GM12872 (cell line): ENCODE results near the gene CFAP65.

Experiments used
- TF ChIP-seq, protein P1 (sequence below): IDR thresholded peaks from 3 replicates; pipeline ENCODE4 v1.5.1; 2011; ENCODE audit warnings: low read depth, mild to moderate bottlenecking, low read length, moderate library complexity; ENCODE audit not compliant: insufficient read depth

The CFAP65 gene

DNA sequence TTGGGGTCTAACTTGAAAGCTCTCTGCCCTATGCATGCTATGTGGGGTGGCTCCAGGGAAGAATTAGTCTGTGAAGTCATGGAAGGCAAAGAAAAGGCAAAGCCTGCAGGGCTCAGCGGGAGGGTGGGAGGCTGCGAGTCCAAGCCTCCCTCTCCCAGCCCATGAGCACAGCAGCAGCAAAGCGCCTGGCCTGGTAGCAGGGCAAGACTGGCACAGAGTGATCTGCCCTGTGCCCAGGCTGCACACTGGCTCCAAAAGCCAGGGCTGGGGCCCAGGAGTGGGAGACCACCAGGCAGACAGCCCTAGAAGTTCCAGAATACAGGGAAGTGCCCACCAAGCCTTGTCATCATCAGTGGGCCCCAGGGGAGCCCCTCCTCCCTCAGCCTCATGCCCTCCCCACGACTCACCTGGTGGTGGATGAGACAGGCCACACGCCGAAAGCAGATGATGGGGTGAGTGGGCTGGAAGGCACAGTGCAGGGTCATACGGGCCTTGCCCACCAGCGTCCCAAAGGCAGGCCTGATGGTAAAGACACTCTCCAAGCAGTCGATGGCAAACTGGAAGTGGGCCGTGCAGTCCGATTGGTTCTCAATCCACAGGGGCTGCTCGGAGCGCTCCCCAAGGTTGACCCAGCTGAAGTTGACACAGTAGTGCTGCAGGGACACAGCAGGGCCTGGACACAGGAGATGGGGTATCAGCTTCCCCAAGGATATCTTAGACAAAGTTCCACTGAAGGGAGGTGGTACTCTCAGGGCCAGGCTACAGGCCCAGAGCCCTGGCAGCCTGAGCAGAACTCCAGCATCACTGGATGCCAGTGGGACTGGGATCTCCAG, 12.1 kb downstream of the CFAP65 start:
- TF ChIP-seq, protein P1, sequence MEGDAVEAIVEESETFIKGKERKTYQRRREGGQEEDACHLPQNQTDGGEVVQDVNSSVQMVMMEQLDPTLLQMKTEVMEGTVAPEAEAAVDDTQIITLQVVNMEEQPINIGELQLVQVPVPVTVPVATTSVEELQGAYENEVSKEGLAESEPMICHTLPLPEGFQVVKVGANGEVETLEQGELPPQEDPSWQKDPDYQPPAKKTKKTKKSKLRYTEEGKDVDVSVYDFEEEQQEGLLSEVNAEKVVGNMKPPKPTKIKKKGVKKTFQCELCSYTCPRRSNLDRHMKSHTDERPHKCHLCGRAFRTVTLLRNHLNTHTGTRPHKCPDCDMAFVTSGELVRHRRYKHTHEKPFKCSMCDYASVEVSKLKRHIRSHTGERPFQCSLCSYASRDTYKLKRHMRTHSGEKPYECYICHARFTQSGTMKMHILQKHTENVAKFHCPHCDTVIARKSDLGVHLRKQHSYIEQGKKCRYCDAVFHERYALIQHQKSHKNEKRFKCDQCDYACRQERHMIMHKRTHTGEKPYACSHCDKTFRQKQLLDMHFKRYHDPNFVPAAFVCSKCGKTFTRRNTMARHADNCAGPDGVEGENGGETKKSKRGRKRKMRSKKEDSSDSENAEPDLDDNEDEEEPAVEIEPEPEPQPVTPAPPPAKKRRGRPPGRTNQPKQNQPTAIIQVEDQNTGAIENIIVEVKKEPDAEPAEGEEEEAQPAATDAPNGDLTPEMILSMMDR: no peak

DNA sequence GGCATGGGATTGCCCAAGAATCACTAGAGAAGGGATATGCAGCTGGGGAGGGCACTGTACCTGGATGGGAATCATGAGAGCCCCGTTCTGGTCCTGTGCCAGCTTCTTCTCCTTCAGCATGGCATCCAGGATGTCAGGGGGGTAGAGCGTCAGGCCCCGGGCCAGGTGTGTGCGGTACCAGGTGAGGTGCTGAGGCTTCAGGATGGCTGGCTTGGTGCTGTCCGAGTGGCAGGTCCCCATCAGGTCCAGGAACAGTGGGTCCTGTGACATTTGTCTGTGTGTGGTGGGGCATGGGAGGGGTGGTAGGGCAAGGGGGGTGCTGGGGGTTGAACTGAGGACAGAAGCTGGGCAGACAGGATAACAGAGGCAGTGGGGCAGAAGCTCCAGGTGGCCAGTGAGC, 13.2 kb downstream of the CFAP65 start:
- TF ChIP-seq, protein P1: no peak

DNA sequence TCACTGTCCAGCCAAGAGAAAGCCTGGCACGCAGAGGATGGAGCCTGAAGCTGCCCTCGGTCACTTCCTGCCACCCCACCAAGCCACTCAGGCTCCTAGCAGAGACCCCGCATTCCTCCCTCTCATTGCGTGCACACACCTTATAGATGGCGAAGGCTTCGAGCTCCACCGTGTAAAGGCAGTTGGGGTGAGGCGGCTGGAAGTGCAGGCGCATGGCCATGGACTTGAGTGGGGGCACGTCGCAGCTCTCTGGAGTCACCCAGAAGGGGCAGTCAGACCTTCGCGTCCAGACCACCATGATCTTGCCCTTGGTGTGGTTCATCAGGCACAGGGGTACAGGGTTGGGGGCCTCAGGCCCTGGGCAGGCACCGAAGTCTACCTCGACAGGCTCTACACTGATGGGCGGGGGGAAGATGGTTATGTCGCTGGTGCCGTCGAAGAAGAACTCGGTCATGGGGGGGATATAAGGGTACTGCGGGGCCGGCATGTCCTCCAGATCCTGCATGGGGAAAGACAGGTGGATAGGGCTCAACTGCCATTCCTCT, 13.7 kb downstream of the CFAP65 start:
- TF ChIP-seq, protein P1: no peak

DNA sequence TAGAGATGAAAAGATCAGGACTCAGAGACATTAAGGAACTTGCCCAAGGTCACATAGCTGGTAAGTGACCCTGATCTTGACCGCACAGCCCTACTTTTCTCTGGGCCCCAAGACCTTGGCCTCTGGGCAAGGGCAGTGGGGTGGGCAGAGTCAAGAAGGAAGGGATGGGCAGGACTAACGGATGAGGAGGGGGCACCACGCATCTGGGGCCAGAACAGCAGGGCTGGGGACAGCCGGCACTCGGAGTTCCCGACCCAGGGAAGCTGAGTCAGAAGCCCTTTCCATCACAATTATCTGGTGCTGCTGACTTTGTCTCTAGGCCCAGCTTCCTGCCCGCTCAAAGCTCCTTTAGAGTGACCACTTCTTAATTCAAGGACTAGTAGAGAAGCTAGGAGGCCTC, 14.4 kb downstream of the CFAP65 start:
- TF ChIP-seq, protein P1: no peak

DNA sequence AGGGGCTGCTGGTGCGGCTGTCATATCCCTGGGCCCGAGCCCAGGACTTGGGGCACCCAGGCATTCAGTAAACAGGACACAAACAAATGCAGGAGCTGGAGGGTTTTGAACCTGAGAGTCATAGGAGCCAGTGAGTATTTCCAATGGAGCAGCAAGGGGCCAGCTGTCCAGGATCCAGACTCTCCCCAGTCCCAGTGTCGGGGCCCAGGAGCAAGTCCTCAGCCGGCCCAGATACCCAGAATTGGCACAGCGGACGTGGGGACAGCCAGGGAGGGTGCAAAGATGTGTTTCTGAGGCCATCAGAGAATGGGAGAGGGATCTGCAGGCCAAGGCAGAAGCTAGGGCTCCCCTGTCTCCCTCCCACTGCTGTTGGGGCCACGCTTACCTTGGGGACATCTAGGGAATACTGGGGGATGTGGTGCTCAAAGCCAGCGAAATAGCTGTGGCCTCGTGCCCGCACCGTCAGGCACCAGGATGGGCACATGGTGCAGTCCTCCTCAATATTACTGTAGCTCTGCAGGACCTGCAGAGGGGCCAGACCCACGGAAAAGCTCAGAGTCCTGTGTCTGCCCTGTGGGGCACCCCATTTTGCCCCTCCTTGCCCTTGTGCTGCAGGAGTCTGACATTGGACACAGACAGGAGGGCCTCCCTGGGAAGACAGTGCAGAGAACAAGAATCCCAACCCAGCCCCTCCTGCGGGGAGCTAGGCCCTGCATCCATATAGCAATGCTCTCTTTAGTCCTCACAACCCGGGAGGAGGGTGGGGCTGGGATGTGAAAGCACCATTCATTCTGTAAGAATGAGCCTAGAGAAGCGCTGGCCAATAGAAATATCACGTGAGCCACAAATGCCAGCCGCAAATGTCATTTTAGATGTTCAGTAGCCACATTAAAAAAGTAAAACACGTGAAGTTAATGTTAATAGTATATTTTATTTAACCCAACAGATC, 15.4 kb downstream of the CFAP65 start:
- TF ChIP-seq, protein P1: no peak

DNA sequence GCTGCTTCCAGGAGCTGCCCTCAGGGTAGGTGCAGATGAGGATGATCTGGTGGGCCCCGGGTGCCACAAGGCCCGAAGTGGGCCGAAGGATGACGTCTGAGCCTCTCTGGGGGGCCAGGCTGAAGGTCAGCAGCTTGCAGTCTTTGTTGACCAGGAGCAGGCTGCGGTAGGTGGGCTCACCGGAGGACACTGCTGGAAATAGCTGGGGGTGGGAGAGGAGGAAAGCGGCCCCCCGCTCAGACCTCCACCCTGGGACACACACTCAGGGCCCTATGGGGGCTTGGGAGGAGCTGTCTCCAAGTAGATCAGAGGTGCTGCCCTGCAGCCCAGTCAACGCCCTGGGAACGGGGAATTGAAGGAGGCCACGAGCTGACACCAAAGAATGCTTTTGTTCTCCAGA, 17.3 kb downstream of the CFAP65 start:
- TF ChIP-seq, protein P1: no peak

DNA sequence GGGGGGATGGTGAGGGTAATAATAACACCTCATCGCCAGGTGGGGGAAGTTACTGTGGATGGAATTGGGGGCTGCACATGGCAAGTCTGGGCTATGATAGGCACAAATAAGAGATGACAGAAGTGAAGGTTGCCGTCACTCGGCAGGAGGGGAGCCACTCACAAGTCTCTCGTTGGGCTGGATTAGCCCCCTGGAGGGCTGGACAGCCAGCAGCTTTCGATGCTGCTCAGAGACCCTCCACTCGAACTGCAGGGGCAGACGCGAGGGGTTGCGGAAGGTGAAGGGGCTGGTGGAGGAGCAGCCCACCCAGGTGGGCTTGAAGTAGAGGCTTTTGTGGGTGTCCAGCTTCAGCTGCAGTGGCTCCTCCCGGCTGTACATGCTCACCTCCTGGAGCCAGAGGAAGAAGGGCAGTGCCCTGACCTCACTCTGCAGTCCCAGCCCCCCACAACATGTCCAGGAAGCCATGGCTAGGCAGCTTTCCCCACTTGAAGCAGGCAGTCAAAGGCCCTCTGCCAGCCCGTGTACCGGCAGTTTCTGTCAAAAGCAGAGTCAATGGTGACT, 18.2 kb downstream of the CFAP65 start:
- TF ChIP-seq, protein P1: no peak
